ENCODE data around the gene DAGLA.

GRCh38 chr11:61768376-61769076, 88.3 kb downstream of the DAGLA start:
- TF ChIP-seq CTCF (conservative IDR thresholded peaks at IDR 0.05; ENCODE audit: low read depth, low read length): no peak
- no peak for TF ChIP-seq EZH2 (IDR thresholded peaks at IDR 0.05; ENCODE audit: low read length, unreplicated experiment)
- TF ChIP-seq EZH2phosphoT487 (IDR thresholded peaks at IDR 0.05; ENCODE audit: borderline replicate concordance, low read length): no peak

Data from PC-3 (cell line).